ENCODE data around the gene NUMBL. TPM values are rescaled to one million over a fixed set of nuclear protein-coding genes. Genes with fewer than 3 reads are reported as not detected.
"Not testable (repeated sequence)": the region's sequence is repeated elsewhere in the genome, so short reads cannot be mapped to it uniquely, and the experiment has no call there.

Gene NUMBL
- polyA plus RNA-seq, 10 donors: 22.0 to 37.8 (median 28.3) TPM

GRCh38 chr19:40667602-40668001, 22.8 kb downstream of the NUMBL start:
- DNase-seq: no peak

- peak in 1 of 3 donors; percentile 34 for DNase-seq
Measured at GRCh38 chr19:40666803-40667438, 23.5 kb downstream of the NUMBL start.

GRCh38 chr19:40663695-40664692, 26.5 kb downstream of the NUMBL start:
- DNase-seq: no peak

GRCh38 chr19:40662925-40663694, 27.3 kb downstream of the NUMBL start:
- DNase-seq: peak; percentile 83 to 97 (median 93)

GRCh38 chr19:40661616-40662015, 28.8 kb downstream of the NUMBL start:
- DNase-seq: no peak

- DNase-seq: no peak
Measured at GRCh38 chr19:40659566-40659965, 30.9 kb downstream of the NUMBL start.

- no peak for DNase-seq
Measured at GRCh38 chr19:40659116-40659515, 31.3 kb downstream of the NUMBL start.

- DNase-seq: no peak
Measured at GRCh38 chr19:40658031-40658430, 32.4 kb downstream of the NUMBL start.

GRCh38 chr19:40655684-40656083, 34.8 kb downstream of the NUMBL start:
- not testable (repeated sequence) for DNase-seq

GRCh38 chr19:40652303-40652702, 38.1 kb downstream of the NUMBL start:
- not testable (repeated sequence) for DNase-seq

GRCh38 chr19:40650749-40651305, 39.6 kb downstream of the NUMBL start:
- DNase-seq: peak in 2 of 3 donors; percentile 62 to 70

- DNase-seq: not testable (repeated sequence)
Measured at GRCh38 chr19:40649903-40650675, 40.4 kb downstream of the NUMBL start.

GRCh38 chr19:40646743-40647254, 43.7 kb downstream of the NUMBL start:
- no peak for DNase-seq

GRCh38 chr19:40642757-40643305, 47.6 kb downstream of the NUMBL start:
- DNase-seq: peak in 1 of 3 donors; percentile 71

- peak in 1 of 3 donors; percentile 50 for DNase-seq
Measured at GRCh38 chr19:40642051-40642706, 48.3 kb downstream of the NUMBL start.

- peak; percentile 25 to 88 (median 56) for DNase-seq
Measured at GRCh38 chr19:40641281-40641680, 49.2 kb downstream of the NUMBL start.

- DNase-seq: peak in 1 of 3 donors; percentile 45
Measured at GRCh38 chr19:40640744-40641143, 49.7 kb downstream of the NUMBL start.

- no peak for DNase-seq
Measured at GRCh38 chr19:40639638-40639982, 50.8 kb downstream of the NUMBL start.

- no peak for DNase-seq
Measured at GRCh38 chr19:40638327-40638726, 52.1 kb downstream of the NUMBL start.

- DNase-seq: no peak
Measured at GRCh38 chr19:40633207-40633606, 57.2 kb downstream of the NUMBL start.

All from muscle of back (tissue), 11 donors.